GM12878 (cell line): ENCODE measurements around the gene CCDC137.

Experiments
- CTCF ChIP-seq, 3 experiments: IDR thresholded peaks in 2 of 3; conservative IDR thresholded peaks in 1 of 3; 2 replicates each; pipeline ENCODE4 v1.5.1; 2011; ENCODE audit warnings: low read depth in 3 of 3, low read length in 3 of 3, mild to moderate bottlenecking in 3 of 3, control low read depth in 2 of 3, moderate library complexity in 2 of 3, inconsistent platforms in 1 of 3, mixed read lengths in 1 of 3; ENCODE audit not compliant: control insufficient read depth in 2 of 3, insufficient read depth in 1 of 3; ENCODE audit errors: extremely low read depth in 1 of 3
- KDM1A ChIP-seq: fragments of 200-600 bp; sonication (generic); IDR thresholded peaks from 2 replicates; pipeline ENCODE4 v1.6.1; 2016; ENCODE audit warnings: borderline replicate concordance
- SRF ChIP-seq, 2 experiments: IDR thresholded peaks; 2 replicates each; pipeline ENCODE4 v1.6.1; 2011; ENCODE audit warnings: low read depth in 2 of 2, low read length in 2 of 2, mild to moderate bottlenecking in 1 of 2, moderate library complexity in 1 of 2
- SUPT20H ChIP-seq: IDR thresholded peaks from 2 replicates; pipeline ENCODE4 v1.6.1; 2011; ENCODE audit warnings: low read depth, mild to moderate bottlenecking, low read length, moderate library complexity, borderline replicate concordance; ENCODE audit not compliant: control insufficient read depth

GRCh38 chr17:81702934-81703746 is 36.6 kb downstream of the CCDC137 start, which contains the start of gene MRPL12:
- TF ChIP-seq CTCF (IDR thresholded peaks at IDR 0.05 in 2 of 3, conservative IDR thresholded peaks at IDR 0.05 in 1 of 3; ENCODE audit: control insufficient read depth in 2 of 3, extremely low read depth in 1 of 3, insufficient read depth in 1 of 3, low read depth in 3 of 3, low read length in 3 of 3) (no peak), KDM1A (no peak), SRF (IDR thresholded peaks at IDR 0.05; ENCODE audit: low read depth in 2 of 2, low read length in 2 of 2) (0 out of 4 replicates have a peak, but pooled peaks of 1 of the 2 experiments have one; percentile 18), SUPT20H (no peak)
